ENCODE data around the gene FERD3L.

The FERD3L gene

DNA sequence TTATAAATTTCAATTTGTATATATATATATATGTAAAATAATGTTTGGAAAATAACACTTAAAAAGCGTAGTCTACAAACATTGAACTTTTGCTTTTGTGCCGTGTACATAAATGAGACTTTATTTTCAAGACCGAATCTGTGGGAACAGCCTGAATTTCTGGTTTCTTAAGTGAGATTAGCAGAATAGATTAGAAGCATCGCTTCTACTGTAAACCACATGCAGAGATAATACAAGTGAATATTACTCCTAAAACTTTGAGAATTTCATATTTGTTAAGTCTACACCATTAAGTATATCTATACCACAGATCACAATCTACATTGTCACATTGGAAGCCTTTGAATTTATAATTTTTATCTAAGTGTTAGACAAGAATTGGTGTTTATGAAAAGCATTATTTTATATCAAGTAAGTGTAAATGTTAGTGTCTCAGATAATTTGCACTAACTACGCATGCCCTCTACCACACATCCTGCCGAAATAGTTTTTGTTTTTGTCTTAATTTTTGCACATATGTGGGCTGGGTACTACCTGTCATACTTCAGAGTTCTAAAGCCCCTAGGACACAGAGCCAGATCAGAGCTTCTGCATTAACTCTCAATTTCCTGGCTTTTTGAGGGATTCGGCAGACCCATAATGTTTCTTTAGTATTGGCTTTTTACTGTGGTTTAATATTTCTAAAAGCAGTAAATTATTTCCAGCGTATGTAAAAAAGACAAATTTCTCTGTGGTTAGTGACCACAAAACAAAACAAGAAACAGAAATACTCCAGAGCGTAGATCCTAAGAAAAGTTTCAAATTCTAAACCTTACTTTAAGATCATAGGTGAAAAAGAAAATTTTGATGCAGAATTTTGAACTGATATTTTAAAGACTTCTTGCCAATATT, 47.8 kb downstream of the FERD3L start:
- H3K9me3 Mint-ChIP-seq = no peaks in the 10 kb centered on the region
- H3K36me3 Mint-ChIP-seq (ENCODE audit: low read depth) = no peaks in the 10 kb centered on the region
- H3K27me3 Mint-ChIP-seq = no peaks in the 10 kb centered on the region
- H3K27ac Mint-ChIP-seq = no peak overlapping the region
- H3K4me1 Mint-ChIP-seq (ENCODE audit: low read depth) = no peaks in the 10 kb centered on the region
- no peak for DNase-seq
- H3K4me3 Mint-ChIP-seq = no peak overlapping the region

DNA sequence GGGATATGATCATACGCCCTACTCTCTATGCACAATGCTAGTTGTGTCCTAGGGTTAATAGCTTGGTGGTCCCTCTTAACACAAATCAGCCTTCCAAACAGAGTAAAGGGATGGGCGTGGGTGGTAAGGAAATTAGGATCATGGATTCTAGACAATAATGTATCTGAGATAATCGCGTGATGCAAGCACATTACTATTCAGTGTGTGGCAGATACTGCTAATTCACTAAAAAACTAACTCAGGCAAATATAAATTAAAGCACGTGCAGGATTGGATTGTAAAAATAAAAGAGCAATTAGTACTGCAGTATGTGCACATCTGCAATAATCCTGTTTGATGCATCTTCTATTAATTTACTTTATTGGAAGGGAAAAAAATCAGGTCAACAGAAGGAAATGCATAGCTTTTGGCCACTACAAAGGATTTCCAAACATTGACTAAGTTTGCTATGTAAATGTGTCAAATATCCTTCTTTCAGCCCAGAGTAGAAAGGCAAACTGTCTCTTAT, 49.8 kb downstream of the FERD3L start:
- no peaks in the 10 kb centered on the region for H3K36me3 Mint-ChIP-seq (ENCODE audit: low read depth)
- H3K27me3 Mint-ChIP-seq = no peaks in the 10 kb centered on the region
- H3K9me3 Mint-ChIP-seq = no peaks in the 10 kb centered on the region
- no peaks in the 10 kb centered on the region for H3K4me1 Mint-ChIP-seq (ENCODE audit: low read depth)
- H3K4me3 Mint-ChIP-seq = no peak overlapping the region
- no peak overlapping the region for H3K27ac Mint-ChIP-seq
- no peak for DNase-seq

All from activated T-cell treated with anti-CD3 and anti-CD28 coated beads, Interleukin-2, amount 50 U/mL, for 24 hours (primary cell).